GM19455 (cell line): ENCODE measurements around the gene PRELP.
"Not testable (repeated sequence)": the region's sequence is repeated elsewhere in the genome, so short reads cannot be mapped to it uniquely, and the experiment has no call there.

Experiments used
- ATAC-seq: cut with Tn5 transposase; IDR thresholded peaks from one replicate; pipeline ENCODE4 v1.9.1; 2021; ENCODE audit not compliant: unreplicated experiment

The PRELP gene

DNA sequence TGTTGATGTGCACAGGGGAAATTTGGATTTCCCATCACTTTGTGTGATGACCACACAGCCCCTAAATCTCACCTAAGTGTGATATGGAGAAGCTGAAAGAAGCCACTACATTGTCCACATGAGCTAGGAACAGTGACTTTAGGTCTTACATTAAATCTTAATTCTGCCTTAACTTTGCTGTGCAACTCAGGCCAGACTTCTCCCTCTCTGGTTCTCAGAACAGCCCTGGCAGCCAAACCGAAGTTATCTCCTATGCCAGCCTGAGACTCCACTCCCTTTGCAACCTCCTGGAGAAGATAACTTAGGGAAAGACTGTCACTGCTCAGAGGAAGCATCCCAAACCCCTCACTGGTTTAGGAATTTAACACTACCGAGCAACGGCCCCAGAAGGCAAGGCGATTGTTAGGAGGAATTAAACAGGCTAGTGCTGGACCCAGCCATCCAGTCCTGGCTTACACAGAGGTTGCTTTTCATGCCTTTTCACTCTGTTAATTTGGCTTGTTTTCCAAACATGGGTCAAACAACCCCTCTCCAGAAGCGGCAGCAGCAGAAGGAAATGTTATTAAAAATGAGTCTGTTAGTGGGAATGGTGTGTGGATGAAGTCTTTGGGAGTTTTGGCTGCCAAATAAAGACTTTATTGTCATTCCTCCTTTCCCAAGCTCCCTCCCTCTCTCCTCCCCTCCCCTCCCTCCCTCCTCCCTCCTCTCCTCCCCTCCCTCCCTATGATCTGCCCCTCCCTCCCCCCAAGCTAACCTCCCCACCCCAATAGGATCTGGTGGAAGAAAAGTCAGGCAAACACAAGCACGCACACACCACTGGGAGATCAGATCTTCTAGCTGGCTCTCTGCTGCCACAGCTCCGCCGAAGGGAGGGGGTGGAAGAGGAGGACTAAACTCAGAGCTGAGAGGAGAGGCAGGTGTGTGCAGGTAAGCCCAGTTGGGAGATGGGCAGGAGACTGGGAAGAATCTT lies at the start of gene PRELP:
Gene PRELP, plus strand, starts transcription at position 795 of the 970 bp plus-strand sequence. CDS start 7,379 bp downstream, outside the sequence.
- no peak for ATAC-seq

DNA sequence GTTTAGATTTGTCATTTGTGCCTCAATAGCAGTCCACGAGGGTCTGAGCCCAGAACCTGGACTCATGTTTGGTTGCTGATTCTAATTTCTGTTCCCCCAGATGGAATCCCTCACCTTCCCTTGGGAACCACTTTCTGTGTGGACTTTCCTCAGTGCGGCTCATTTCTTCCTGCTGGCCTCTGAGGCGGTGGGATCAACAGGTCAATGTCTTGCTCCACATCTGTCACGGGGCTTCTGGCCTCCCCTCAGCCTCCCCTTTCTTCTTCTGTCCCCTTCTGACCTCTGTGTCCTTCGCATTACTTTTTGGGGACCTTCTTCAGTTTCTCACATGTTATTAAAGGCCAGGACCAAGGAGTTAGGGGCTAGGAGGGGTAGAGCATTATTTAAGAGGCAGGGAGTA lies 49.2 kb upstream of the PRELP start:
- no peak for ATAC-seq

DNA sequence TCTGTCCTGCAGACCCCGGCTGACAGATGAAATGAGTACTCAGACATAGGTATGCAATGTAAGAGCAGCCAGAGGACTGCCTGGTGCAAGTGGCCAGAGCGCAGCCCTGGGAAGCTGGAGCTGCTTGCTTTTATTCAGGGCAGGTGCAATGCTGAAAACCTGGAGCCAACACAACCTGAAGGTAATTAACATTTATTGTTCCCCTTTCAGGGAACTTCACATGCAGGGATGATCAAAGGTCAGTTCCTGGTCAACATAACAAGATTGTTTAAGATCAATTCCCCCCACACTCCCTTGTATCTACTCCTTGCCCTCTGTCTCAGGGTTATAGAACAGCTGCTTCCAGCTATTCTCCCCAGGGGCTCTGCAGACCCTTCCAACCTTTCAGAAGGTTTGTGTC lies 48.7 kb upstream of the PRELP start:
- no peak for ATAC-seq

DNA sequence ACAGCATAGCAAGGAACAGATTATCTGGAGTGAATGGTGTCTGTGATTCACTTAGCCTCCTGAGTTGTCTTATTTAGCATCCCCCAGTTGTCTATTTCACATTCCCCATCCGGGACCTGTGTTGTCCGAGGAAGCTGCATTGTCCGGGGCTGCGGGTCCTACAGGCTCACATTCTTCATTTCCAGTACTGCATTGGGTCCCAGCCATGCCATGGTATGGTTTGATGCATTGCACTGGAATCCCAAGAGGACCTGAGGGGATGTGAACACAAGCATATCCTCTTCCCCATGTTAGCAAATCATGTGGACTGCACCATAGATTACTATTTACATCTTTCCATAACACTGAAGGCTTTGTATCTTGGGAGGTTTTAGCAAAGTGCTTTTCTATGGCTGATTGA lies 48.2 kb upstream of the PRELP start:
- no peak for ATAC-seq

DNA sequence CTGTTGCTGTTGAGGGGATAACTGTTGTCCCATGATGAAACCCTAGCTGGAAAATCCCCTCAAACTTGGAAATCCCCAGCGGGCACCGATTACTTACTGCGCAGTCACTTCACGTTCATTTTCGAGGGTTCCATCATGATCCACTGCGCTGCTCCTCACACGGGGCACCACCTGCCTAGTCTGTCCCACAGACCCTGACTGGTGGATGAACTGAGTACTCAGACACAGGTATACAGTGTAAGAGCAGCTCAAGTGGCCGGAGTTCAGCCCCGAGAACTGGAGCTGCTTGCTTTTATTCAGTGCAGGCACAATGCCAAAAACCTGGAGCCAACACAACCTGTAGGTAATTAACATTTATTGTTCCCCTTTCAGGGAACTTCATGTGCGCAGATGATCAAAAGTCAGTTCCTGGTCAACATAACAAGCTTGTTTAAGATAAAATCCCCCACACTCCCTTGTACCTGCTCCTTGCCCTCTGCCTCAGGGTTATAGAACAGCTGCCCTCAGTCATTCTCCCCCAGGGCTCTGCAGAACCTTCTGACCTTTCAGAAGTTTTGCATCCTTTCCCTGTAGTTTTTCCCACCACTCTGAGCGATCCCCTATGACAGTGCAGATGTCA lies 46.5 kb upstream of the PRELP start:
- ATAC-seq, result no peak

DNA sequence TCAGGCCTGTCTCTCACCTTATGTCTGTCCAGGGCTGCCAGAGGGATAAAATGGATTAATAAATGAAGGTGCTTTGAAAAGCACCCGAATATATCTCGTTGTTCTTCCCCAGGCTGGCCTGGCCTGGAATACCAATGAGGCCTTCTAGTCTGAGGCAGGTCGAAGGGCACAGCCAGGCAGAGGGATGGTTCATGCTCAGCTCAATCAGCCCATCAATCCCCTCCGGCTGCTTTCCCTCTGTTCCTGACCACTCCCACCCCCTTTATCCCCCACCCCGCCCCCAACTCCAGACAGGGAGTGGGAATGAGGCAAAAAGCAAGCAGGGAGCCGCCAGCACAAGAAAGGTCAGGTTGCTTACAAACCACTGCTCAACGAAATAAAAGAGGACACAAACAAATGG lies 40.0 kb upstream of the PRELP start:
- ATAC-seq, result no peak

DNA sequence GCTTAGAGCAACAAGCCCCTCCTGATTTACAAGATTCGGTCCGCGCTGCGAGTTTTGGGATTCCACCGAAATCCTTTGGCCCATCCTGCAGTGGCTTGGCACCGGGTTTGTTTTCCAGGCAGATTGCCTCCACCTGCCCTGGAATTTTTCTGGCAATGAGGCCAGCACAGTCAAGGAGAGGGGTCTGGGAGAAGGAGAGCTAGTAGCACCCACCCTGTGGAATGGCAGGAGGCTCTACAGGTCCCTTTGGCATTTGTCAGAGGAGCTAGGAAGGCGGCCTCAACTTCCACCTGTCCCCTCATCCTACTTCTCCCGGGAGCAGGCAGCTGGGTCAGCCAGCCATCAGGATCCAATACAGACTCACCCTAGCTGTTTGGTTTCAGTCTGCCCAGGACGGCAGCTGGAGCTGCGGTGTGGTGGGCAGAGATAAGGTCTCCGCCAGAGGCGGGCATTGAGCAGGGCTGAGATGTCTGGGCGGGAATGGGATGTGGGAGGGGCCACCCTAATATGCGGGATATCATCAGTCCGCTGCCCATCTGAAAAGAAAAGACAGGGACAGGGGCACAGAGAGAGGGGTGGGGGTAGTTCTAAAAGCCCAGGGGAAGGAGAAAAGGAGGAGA lies 37.8 kb upstream of the PRELP start:
- no peak for ATAC-seq

DNA sequence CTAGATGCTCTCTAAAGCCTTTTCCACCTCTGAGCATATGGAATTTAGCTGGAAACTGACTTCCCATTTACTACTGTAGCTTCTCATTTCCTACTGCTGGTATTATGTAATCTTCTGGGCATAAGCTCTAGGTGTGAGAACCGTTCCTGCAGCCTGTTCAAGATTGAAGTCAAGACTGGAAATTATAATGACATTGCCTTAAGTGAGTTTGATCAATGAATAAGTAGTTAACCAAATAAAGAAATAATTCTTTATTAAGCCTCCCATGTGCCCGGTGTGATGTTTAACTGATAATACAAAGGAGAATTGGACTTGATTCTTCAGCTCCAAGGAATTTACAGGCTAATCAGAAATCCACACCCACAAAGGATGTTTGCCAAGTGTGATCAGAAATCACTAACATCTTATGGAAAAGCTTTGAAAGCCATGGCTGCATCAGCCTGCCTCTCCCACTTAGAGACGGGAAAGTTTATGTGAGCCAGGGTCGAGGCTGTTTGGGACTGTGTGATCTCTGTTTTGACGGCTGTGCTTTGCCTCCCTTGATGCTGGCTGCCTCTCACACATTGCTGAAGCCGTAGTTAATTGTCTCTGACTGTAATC lies 36.4 kb upstream of the PRELP start:
- ATAC-seq, result no peak

DNA sequence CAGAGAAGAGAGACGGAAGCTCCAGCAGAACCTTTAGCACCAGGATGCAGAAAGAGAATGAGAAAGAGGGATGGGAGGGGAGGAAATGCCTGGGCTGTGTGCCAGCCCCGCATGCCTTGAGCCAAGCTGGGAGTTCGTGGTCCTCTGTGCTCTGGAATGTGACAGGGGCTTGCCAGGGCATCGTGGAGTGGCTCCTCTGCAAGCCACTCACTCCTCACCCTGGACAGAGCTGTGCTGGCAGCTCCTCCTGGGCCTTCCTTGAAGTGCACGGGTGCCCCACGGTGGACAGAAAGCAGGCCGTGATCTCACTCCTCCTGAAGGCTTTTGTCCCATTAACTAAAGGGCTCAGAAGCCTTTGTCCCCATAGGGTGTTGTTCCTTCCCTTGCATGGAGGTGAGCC lies 34.8 kb upstream of the PRELP start:
- ATAC-seq, result no peak

DNA sequence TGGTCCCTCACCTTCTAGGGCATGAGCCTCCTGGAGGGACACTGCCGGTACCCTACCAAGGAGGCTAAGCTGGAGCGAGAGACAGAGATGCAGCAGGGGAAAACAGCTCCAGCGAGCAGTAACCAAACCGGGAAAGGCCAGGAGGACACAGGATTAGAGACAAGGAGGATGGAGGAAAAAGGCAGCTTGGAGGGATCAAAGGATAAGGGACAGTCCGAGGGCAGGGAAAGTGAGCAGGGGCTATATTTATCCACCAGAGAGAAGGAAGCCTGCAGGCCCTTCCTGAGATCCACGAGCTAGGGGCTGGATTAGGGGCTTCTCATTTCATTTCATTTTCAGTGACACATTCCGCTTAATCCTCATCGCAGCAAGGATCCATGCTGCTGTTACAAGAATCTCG lies 33.8 kb upstream of the PRELP start:
- ATAC-seq, result no peak

DNA sequence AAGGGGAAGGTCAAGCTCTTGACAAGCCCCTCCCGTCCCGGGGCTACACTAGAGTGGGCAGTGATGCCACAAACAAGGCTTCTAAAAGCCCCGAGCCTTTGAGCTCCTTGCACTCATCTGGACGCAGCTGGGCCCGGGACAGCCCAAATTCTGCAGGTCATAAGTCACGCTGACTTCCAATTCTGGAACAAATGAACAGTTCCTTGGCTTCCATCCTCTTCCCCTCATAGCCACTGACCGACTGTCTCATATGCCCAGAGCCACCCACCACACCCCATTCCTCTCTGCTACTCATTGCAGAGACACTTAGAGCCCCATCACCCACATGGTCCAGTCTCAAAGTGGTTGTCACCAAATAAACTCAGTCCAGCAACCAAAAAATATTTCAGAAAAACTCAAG lies 32.8 kb upstream of the PRELP start:
- ATAC-seq, result no peak

DNA sequence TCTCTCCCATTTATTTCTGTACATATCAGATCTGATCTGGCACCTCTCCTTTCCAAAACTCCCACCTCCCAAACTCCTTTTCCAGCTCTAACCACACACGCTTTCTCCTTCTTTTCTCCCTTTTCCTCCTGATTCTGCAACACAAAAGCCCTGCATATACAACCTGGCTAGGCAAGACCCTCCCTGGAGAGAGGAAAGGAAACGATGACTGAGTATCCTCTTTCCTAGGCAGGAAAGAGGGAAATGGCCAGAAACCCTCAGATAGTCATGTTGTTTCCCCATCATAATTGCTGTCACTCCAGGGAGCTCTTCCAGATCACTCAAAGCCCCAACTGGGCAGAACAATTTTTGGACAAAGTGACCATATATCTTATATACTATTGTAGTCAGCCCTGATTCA lies 32.3 kb upstream of the PRELP start:
- no peak for ATAC-seq

DNA sequence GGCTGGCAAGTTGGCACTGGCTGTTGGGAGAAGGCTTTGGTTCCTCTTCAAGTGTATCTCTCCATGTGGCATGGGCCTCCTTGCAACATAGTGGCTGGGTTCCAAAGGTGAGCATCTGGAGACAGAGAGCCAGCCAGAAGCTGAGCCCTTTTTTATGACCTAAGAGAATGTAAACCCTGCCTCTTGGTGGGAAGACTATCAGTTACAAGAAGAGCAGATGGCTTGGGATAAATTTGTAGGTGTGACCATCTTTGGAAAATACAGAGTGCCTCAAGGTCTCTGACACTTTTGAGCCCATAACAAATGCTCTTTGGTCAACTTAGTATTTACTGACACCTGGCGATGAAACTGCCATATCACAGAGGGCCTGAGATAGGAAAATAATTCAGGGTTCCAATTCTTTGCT lies 31.4 kb upstream of the PRELP start:
- no peak for ATAC-seq

DNA sequence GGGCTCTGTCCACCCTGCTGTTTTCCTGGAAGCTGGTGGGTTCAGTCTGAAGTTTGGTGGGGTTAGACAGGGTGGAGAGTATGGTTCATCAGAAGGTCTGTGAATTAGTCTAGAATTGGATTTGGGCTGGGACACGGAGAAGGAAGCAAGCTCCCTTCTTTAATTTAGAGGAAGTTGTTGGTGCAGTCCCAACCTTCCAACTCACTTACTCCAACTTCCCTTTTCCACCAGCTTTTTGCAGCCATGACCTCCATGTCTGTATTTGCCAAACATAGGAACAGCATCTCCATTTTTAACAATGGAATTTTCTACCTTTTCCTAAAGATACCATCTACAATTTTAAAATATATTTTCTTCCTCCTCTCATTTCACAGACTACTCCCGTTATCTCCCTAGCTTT lies 28.5 kb upstream of the PRELP start:
- ATAC-seq, result no peak

DNA sequence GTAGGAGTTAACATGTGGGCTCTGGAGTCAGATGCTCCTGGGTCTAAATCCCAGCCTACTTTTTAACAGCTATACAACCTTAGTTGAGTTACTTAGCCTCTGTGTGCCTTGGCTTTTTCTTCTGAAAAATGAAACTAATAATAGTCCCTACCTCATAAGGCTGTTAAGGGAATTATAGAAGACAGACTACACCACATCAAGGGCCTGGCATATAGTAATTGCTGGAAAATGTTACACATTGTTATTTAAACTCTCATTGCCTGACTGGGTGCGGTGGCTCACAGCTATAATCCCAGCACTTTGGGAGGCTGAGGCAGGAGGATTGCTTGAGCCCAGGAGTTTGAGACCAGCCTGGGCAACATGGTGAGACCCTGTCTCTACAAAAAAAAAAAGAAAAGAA lies 28.0 kb upstream of the PRELP start:
- ATAC-seq, result not testable (repeated sequence)

DNA sequence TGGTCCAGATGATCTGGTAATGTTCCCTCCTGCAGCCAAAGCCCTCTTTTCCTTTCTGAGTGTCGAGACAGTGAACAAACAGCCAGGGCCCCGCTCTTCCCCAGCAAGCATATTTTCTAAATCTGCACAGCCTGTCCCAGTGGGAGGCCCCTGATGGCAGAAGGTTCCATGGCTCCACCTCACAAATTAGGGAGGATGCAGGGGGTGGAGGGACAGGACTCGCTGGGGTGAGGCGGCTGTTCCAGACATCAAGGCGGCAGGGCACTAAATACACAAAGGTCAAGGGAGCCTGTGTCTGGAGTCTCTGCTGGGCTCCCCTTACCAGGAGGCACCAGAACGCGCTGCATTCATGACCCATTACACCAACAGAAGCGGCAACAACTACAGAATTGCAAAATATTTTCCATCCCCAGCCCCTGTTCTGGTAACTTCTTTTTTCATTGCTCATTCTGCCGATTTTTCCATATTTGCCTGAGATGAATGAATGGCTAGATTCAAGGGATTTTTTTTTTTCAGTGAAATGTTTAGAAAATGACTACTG lies 27.0 kb upstream of the PRELP start:
- ATAC-seq, result no peak

DNA sequence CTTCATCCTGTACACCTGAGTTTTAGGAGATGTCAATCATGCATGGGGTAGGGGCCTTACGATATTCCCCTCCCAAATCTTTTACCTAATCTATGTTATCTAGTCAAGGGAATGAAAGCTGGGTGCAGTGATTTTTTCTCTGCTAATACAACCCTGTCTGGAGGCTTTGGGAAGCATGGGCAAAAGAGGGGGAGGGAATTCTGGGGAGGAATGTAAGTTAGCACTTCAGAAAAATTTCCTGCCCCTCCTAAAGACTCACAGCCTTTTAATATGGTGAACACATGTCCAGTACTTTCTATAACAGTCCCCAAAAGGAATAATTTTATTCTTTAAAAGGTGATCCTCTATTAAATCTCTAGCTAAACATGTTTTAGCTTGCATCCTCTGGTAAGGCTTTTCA lies 25.6 kb upstream of the PRELP start:
- no peak for ATAC-seq

DNA sequence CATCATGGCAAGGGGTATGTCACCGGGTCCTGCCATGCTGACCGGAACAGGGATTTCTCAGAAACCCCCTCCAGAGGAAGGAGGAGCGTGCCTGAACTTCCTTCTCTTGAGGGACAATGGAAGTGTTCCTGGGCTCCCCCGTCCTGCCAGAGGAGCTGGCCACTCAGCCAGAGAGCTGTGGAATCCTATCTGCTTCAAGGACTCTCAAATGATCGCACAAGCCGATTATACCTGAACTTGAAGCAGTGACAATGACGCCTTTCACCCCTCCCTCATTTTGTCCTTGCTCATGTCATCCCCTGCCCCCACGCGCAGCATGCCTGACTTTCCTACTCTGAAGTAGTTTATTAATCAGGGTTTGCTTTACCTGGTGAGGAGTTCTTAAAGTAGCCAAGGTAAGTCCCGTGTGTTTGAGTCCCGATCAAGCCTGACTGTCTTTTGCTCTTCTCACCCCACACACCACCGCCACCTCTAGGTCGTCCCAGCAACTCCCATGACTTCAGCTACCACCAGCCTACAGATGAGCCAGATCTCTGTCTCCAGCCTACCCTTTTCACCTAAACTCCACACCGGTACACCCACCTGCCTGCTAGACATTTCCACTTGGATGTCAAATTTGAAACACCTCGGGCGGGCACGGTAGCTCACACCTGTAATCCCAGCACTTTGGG lies 25.0 kb upstream of the PRELP start:
- ATAC-seq, result no peak

DNA sequence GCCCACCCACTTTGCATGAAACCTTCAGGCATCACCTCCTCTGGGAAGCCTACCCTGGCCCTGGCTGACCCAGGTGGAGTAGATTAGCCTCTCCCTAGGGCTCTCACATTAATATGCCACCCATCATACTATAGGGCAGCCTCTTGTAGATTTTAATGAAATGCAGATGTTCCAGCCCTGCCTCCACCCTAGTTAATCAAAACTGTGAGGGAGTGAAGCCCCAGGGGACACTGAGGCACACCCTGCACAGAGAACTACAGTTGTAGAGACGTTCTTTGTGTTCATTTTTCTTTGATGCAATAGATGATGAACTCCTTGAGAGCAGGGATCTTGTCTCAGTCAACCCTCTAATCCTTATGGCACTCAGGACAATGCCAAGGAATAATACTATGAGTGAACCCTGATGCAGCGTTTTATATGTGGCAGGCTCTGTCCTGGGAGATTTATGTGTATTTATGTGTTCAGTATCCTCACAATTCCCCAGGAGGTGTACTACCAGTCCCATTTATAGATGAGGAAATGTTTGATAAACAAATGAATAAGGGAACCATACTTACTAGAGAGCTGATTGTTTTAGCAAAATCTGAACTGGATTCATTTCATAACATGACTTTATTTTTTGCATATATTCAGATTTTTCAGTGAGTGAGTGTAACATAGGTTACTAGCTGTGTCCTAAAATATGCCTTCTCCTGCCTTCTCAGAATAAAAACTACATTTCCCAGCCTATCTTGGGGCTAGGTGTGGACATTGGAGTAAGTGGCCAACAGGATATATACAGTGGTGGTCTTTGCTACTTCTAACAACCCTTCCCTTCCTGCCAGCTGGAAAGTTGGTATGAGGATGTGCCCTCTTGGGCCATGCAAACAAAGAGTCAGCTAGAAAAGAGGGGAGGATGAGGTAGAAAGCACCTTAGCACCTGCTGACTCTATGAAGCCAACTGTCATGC lies 23.5 kb upstream of the PRELP start:
- no peak for ATAC-seq

DNA sequence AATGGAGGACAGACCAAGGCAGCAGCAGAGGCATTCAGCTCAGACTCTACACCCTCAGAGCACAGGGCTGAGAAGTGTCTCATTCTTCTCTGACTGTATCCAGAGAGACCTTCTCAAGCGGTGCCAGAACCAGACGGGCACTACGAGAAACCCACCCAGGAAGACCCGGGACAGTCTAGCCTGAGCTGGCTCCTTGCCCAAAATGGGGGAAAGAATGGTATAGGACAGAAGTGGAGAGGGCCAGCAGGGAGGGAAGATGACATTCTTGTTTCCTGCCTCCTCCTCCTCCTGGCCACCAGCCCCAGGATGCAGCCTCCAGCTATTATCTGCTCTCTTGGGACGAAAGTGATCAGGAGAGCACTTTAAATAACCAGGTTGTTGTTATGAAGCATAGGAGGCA lies 22.6 kb upstream of the PRELP start:
- ATAC-seq, result no peak
